HG02970 (cell line): Measurements from ENCODE around the gene TMEM80.
"Not testable (repeated sequence)": the region's sequence is repeated elsewhere in the genome, so short reads cannot be mapped to it uniquely, and the experiment has no call there.

Source experiments
- ATAC-seq: cut with Tn5 transposase; IDR thresholded peaks from one replicate; pipeline ENCODE4 v1.9.1; 2021; ENCODE audit warnings: mild to moderate bottlenecking, moderate library complexity, moderate number of reproducible peaks; ENCODE audit not compliant: unreplicated experiment, low FRiP score

The TMEM80 gene

GRCh38 chr11:737899-738298 is 42.3 kb downstream of the TMEM80 start:
- ATAC-seq, result not testable (repeated sequence)

GRCh38 chr11:742156-742546 is 46.5 kb downstream of the TMEM80 start:
- no peak for ATAC-seq

- no peak for ATAC-seq
Measured at GRCh38 chr11:742571-743201, 47.1 kb downstream of the TMEM80 start.

- ATAC-seq, result no peak
Measured at GRCh38 chr11:745428-745827, 49.8 kb downstream of the TMEM80 start.

- no peak for ATAC-seq
Measured at GRCh38 chr11:746289-747157, 50.9 kb downstream of the TMEM80 start.

- peak; percentile 81 for ATAC-seq
Measured at GRCh38 chr11:747158-748006, 51.8 kb downstream of the TMEM80 start, which contains the start of gene TALDO1. TSS of gene TALDO1 (plus strand) at chr11:747464. CDS start at chr11:747482, 18 bp downstream.

GRCh38 chr11:748007-748359 is 52.4 kb downstream of the TMEM80 start:
- no peak for ATAC-seq

- ATAC-seq, result no peak
Measured at GRCh38 chr11:749731-750130, 54.1 kb downstream of the TMEM80 start.
